ENCODE measurements around the gene PHTF2.
"Not testable (repeated sequence)": the region's sequence is repeated elsewhere in the genome, so short reads cannot be mapped to it uniquely, and the experiment has no call there.

The PHTF2 gene

DNA sequence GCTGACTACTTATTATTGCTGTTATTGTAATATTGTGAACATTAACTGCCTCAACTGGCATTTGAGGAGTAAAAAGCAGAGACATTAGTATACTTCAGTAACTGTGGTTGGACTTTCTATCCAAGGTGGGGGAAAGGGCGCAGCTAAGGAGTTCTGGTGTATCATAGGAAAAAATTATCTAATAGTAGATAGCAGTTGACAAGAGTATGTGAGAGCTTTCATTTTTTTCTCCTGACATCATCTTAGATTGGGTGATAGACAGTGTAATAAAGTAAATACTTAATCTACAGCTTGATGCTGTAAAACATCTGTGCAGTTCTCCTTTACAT is 68.9 kb downstream of the PHTF2 start:
- Histone ChIP-seq H3K27me3 (ENCODE audit: insufficient read depth, low read length) (no peaks in the 10 kb centered on the region), H3K4ac (ENCODE audit: low read depth, low read length) (no peak overlapping the region), H3K36me3 (ENCODE audit: control insufficient read depth in 1 of 2, insufficient read depth in 2 of 2, low read length in 2 of 2) (peaks cover 2 to 4% of the 10 kb centered on the region in 2 experiments), H3K79me2 (ENCODE audit: control insufficient read depth, insufficient read depth, low read length, poor library complexity) (no peaks in the 10 kb centered on the region), H2BK120ac (ENCODE audit: insufficient read depth, low read length, poor library complexity) (no peak overlapping the region), H4K91ac (ENCODE audit: low read depth, low read length) (no peak overlapping the region), H2BK5ac (ENCODE audit: low read depth, low read length, poor library complexity) (no peak overlapping the region), H3K14ac (ENCODE audit: low read length) (no peak overlapping the region), H3K9me3 (ENCODE audit: insufficient read depth, low read depth, low read length) (peaks cover 4% of the 10 kb centered on the region), H2BK12ac (ENCODE audit: low read length) (no peak overlapping the region), H3K23ac (ENCODE audit: low read length) (no peak overlapping the region), H3K18ac (ENCODE audit: low read length) (no peak overlapping the region), H2AFZ (ENCODE audit: insufficient read depth, low read length, poor library complexity) (no peak overlapping the region), H3K79me1 (ENCODE audit: low read length) (peaks cover 1% of the 10 kb centered on the region), H2AK5ac (ENCODE audit: low read length) (no peak overlapping the region), H3K9ac (ENCODE audit: low read length) (no peak overlapping the region), H3K4me3 (ENCODE audit: low read depth, low read length) (no peak overlapping the region), H3K4me2 (ENCODE audit: low read length) (no peak overlapping the region), H4K8ac (ENCODE audit: low read depth, low read length) (no peak overlapping the region), H4K12ac (ENCODE audit: low read depth, low read length) (no peak overlapping the region), H3K4me1 (ENCODE audit: control insufficient read depth in 1 of 2, insufficient read depth in 2 of 2, low read length in 2 of 2) (no peaks in the 10 kb centered on the region), H3K27ac (ENCODE audit: low read depth, low read length) (no peak overlapping the region)
- WGBS (ENCODE audit: extremely low coverage, insufficient coverage, insufficient read length) = no CpG with 5 or more reads among the region's 1 CpG
- DNase-seq = no peak

DNA sequence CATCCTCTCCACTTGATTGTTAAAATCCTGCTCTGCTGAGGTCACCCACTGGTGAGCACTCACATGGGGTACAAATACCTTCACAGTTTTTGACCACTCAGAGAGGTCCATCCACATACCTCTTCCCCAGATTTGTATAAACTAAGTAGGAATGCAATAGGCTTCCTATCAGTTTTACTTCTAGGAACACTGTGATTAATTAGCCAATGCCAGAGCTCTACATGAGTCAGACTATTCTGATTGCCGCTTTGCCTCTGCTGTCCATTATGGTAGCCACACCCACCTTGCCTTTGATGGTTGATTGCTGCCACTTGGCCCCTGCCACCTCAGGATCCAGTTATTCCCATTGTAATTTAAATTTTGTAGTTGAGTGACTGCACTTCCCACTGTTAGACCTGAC is 73.7 kb downstream of the PHTF2 start:
- H3K36me3 ChIP-seq (ENCODE audit: control insufficient read depth in 1 of 2, insufficient read depth in 2 of 2, low read length in 2 of 2); H3K27me3 ChIP-seq (ENCODE audit: insufficient read depth, low read length); H3K79me1 ChIP-seq (ENCODE audit: low read length); H2AK5ac ChIP-seq (ENCODE audit: low read length); H3K9me3 ChIP-seq (ENCODE audit: insufficient read depth, low read depth, low read length); H2BK120ac ChIP-seq (ENCODE audit: insufficient read depth, low read length, poor library complexity); H3K4ac ChIP-seq (ENCODE audit: low read depth, low read length); H3K4me3 ChIP-seq (ENCODE audit: low read depth, low read length); H2BK12ac ChIP-seq (ENCODE audit: low read length); H4K8ac ChIP-seq (ENCODE audit: low read depth, low read length); H3K23ac ChIP-seq (ENCODE audit: low read length); H3K4me2 ChIP-seq (ENCODE audit: low read length); H3K4me1 ChIP-seq (ENCODE audit: control insufficient read depth in 1 of 2, insufficient read depth in 2 of 2, low read length in 2 of 2); DNase-seq; H3K27ac ChIP-seq (ENCODE audit: low read depth, low read length); H3K79me2 ChIP-seq (ENCODE audit: control insufficient read depth, insufficient read depth, low read length, poor library complexity); H2AFZ ChIP-seq (ENCODE audit: insufficient read depth, low read length, poor library complexity); H3K9ac ChIP-seq (ENCODE audit: low read length); H4K12ac ChIP-seq (ENCODE audit: low read depth, low read length); H2BK5ac ChIP-seq (ENCODE audit: low read depth, low read length, poor library complexity); H3K14ac ChIP-seq (ENCODE audit: low read length); H4K91ac ChIP-seq (ENCODE audit: low read depth, low read length): not testable (repeated sequence)
- WGBS (ENCODE audit: extremely low coverage, insufficient coverage, insufficient read length) = no CpG with 5 or more reads among the region's 1 CpG
- peak overlapping the region; percentile 62 for H3K18ac ChIP-seq (ENCODE audit: low read length)

DNA sequence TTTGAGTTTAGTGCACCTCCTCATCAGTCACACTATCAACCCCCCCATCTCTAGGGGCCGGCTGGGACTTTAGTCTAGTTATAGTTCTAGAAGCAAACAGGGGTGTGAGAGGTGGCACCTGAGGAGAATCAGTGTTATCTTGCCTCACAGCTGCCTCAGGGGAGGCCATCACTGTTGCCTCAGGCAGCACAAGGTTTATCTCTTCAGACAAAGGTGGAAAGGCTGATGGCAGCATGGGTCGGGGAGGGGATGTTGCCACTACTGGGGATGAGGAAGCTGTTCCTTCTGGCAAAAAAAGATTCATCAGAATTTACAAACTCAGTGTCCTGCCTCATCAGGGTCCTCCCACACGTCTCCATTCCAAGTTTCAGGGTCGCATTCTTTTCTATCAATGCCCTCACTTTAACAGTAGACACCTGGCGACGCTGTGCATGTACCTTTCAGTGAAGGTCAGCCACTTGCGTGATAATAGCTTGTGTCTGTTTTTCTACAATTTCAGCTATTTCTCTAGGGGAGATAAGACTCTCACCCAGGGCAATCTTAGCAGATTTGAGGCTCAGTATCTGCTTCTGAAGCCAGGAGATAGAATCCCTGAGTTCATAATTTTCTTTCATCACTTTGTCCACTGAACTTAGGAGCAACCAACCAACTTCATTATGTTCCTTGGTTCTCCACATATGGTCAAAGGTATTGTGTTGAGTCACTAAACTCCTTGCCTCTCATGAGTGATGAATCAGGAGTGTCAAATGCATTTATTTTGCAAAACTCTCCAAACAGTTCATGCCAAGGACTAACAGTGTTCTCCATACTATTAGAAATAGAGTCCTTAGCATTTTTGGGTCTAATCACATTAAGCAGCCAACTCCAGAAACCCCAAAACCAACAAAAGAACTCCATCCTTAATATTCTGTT is 75.1 kb downstream of the PHTF2 start:
- not testable (repeated sequence) for H3K79me1 ChIP-seq (ENCODE audit: low read length); H4K8ac ChIP-seq (ENCODE audit: low read depth, low read length); H2BK5ac ChIP-seq (ENCODE audit: low read depth, low read length, poor library complexity); H3K4ac ChIP-seq (ENCODE audit: low read depth, low read length); H2AK5ac ChIP-seq (ENCODE audit: low read length); H4K12ac ChIP-seq (ENCODE audit: low read depth, low read length); H3K14ac ChIP-seq (ENCODE audit: low read length); H3K79me2 ChIP-seq (ENCODE audit: control insufficient read depth, insufficient read depth, low read length, poor library complexity); H3K9me3 ChIP-seq (ENCODE audit: insufficient read depth, low read depth, low read length); H3K36me3 ChIP-seq (ENCODE audit: control insufficient read depth in 1 of 2, insufficient read depth in 2 of 2, low read length in 2 of 2); H2BK12ac ChIP-seq (ENCODE audit: low read length); H3K27me3 ChIP-seq (ENCODE audit: insufficient read depth, low read length); H3K18ac ChIP-seq (ENCODE audit: low read length); H2AFZ ChIP-seq (ENCODE audit: insufficient read depth, low read length, poor library complexity); H3K9ac ChIP-seq (ENCODE audit: low read length); H3K4me2 ChIP-seq (ENCODE audit: low read length); H3K4me3 ChIP-seq (ENCODE audit: low read depth, low read length); H4K91ac ChIP-seq (ENCODE audit: low read depth, low read length); H2BK120ac ChIP-seq (ENCODE audit: insufficient read depth, low read length, poor library complexity); H3K23ac ChIP-seq (ENCODE audit: low read length)
- peaks cover 4 to 10% of the 10 kb centered on the region in 2 experiments for H3K4me1 ChIP-seq (ENCODE audit: control insufficient read depth in 1 of 2, insufficient read depth in 2 of 2, low read length in 2 of 2)
- peak; percentile 48 to 68 for DNase-seq
- peak overlapping the region; percentile 37 for H3K27ac ChIP-seq (ENCODE audit: low read depth, low read length)
- no CpG with 5 or more reads among the region's 7 CpGs for WGBS (ENCODE audit: extremely low coverage, insufficient coverage, insufficient read length)

DNA sequence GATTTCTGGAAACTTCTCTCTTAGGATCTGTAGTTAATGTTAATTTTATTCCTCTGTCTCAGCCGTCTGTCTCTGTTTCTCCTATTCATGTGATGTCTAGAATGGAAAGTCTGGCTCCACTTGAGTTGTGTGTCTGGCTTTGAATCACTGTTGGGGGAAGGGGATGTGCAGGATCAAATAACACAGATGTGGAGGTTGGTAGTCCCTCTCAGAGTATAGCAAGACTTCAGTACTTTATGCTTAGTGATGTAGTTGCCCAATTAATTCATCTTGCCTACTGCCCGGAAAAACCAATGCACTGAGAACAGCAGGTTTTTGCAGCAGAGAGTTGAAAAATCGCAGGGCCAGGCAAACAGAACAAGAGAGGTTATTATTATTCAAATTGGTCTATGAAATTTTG is 79.2 kb downstream of the PHTF2 start:
- H4K91ac ChIP-seq (ENCODE audit: low read depth, low read length) = no peak overlapping the region

More for the DNA sequence above, 79.2 kb downstream of the PHTF2 start:
- no peak overlapping the region for H4K8ac ChIP-seq (ENCODE audit: low read depth, low read length)
- H3K18ac ChIP-seq (ENCODE audit: low read length) = no peak overlapping the region
- H2AFZ ChIP-seq (ENCODE audit: insufficient read depth, low read length, poor library complexity) = no peak overlapping the region
- H3K23ac ChIP-seq (ENCODE audit: low read length) = no peak overlapping the region
- peaks cover 4 to 15% of the 10 kb centered on the region in 2 experiments for H3K4me1 ChIP-seq (ENCODE audit: control insufficient read depth in 1 of 2, insufficient read depth in 2 of 2, low read length in 2 of 2)
- no peak overlapping the region for H3K4me3 ChIP-seq (ENCODE audit: low read depth, low read length)
- peak overlapping the region; percentile 88 for H3K27ac ChIP-seq (ENCODE audit: low read depth, low read length)
- no peak for DNase-seq
- no peak overlapping the region for H2BK120ac ChIP-seq (ENCODE audit: insufficient read depth, low read length, poor library complexity)
- no CpG with 5 or more reads among the region's 3 CpGs for WGBS (ENCODE audit: extremely low coverage, insufficient coverage, insufficient read length)
- H2BK5ac ChIP-seq (ENCODE audit: low read depth, low read length, poor library complexity) = peak overlapping the region; percentile 68
- no peak overlapping the region for H2AK5ac ChIP-seq (ENCODE audit: low read length)
- H3K14ac ChIP-seq (ENCODE audit: low read length) = peak overlapping the region; percentile 60
- no peaks in the 10 kb centered on the region for H3K79me2 ChIP-seq (ENCODE audit: control insufficient read depth, insufficient read depth, low read length, poor library complexity)
- no peak overlapping the region for H3K9ac ChIP-seq (ENCODE audit: low read length)
- H3K36me3 ChIP-seq (ENCODE audit: control insufficient read depth in 1 of 2, insufficient read depth in 2 of 2, low read length in 2 of 2) = no peaks in the 10 kb centered on the region
- no peak overlapping the region for H2BK12ac ChIP-seq (ENCODE audit: low read length)
- H3K4me2 ChIP-seq (ENCODE audit: low read length) = peak overlapping the region; percentile 28
- no peaks in the 10 kb centered on the region for H3K9me3 ChIP-seq (ENCODE audit: insufficient read depth, low read depth, low read length)
- no peak overlapping the region for H4K12ac ChIP-seq (ENCODE audit: low read depth, low read length)
- H3K27me3 ChIP-seq (ENCODE audit: insufficient read depth, low read length) = no peaks in the 10 kb centered on the region
- peaks cover 13% of the 10 kb centered on the region for H3K79me1 ChIP-seq (ENCODE audit: low read length)
- no peak overlapping the region for H3K4ac ChIP-seq (ENCODE audit: low read depth, low read length)

All from trophoblast cell (in vitro differentiated cells and primary cell).